ENCODE results near the gene UBR3.

Gene UBR3

DNA sequence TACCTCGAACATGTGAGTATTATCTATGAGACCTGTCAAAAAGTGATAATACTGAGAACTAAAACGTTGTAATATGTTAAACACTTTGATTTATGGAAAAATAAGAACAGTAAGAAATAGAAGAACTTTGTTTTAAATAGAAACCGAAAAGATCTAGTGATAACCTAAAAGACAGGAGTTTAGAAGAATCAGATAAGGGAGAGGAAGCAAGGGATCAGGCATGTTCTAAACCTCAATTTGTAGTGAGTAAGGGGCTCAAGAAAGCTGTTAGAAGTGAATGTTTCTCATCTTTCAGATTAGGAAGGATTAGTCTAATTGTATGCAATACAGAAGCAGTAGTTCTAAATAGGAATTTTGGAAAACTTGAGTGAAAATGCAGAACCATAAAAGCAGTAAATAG, 182.0 kb downstream of the UBR3 start:
- DNase-seq = no peak

DNA sequence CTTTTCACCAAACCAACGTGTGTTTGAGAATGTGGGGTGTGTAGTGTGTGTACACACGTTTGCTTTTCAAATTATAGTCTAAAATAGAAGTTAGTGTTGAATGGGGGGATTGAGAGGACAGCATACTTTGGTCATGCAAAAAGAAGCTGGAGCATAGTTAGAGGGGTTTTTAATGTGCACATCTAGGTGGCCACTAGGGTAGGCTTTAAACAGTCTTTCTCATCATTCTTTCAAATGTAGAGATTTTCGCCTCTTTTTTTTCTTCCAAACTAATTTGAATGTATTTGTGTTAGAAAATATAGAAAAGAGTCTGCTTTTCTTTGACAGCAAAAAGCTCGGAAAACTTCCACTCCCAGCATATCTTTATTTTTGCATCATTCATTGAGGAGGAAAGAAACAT, 185.5 kb downstream of the UBR3 start:
- no peak for DNase-seq

DNA sequence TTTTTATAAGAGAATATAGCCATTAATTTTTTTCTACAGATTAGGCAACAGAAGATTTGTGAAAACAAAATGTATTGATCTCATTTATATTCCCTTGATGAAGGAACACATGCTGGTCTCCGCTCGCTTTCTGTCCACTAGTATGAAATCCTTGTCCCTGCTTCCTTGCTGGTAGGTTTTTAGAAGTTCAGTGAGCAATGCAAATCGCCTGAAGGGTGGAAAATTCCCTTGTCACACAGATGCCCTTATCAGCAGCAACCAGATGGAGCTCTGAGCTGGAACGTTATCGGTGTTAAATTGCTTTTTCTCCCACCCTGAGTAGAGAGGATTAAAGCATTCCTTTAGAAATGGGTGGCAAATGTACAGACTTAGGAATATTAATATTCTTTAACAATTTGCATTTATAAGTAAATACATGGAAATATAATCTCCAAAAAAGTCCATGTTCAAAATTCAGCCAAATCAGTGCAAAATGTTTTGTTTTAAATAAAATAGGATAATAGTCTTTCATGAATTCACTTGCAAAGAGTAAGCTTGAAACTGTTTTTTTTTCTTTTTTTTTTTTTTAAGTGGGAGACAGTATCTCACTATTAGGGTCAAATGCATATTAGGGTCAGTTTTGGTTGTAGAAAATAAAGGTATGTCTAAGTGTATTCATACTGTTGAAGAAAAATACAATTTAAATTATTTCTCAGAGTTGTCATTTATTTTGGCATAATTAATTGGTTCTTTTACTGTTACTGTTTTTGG, 186.7 kb downstream of the UBR3 start:
- DNase-seq = no peak

GRCh38 chr2:170014769-170015168, 187.5 kb downstream of the UBR3 start:
- no peak for DNase-seq

- no peak for DNase-seq
Measured at GRCh38 chr2:170017860-170018532, 190.7 kb downstream of the UBR3 start.

DNA sequence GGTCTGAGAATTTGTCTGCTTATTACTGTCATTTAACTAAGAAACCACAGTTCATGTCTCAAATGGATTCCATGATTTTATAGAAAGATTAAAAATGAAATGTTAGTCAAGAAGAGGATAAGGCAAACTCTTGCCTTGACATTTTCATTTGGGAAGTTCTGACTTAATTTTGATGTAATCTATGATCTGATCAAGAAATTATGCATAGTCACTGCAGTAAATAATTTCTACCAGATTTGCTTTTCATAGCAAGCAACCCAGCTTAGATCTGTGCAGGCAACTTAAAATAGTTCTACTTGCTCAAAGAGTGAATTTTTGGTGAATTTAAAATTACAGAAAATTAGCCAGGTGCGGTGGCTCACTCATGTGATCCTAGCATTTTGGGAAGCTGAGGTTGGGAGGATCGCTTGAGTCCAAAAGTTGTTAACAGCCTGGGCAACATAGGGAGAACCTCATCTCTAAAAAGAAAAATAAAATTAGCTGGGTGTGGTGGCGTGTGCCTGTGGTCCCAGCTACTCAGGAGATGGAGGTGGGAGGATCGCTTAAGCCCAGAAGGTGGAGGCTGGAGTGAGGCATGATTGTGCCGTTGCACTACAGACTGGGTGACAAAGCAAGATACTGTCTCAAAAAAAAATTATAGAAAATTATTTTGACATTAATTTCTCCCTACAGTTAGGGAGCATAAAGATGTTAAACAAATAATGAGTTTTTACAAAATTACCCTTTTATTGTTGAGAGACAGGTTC, 192.0 kb downstream of the UBR3 start:
- no peak for DNase-seq

DNA sequence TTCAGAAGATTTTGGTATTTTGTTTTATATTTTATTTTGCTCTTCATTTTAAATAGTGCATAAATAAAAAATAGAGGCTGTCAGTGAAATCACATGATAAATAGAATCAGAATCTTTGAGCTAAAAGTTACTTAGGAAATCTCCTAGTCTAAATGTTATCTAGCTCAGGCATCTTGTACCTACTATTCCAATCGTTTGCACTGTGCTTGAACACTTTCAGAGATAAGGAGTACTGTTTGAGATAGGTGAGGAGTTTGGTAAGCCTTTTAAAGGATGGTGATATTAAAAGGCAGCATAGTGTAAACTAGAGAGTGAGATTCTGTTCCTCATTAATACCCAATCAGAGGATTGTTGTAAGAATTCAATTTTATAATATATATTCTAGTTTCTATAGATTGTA, 193.5 kb downstream of the UBR3 start:
- DNase-seq = no peak

- no peak for DNase-seq
Measured at GRCh38 chr2:170022692-170023091, 195.4 kb downstream of the UBR3 start.

DNA sequence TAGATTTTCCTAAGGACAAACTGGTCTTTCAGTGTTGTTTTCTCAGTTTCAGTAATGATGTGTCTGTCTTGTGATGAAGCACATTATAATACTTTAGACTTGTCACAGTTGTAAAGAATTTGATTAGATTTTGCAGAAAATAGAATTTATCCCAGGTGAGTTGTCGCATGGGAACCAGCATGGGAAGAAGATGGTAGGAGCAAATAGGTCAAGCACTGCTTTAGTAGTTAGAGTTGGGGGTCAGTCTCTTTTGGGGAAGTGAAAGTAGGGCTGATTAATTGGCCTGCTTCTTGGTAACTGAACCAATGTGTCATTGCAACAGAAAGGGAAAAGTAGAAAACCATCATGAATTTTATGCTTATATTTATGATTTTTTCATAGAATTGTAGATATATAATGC, 197.5 kb downstream of the UBR3 start:
- no peak for DNase-seq

GRCh38 chr2:170025223-170025622, 198.0 kb downstream of the UBR3 start:
- DNase-seq = no peak

- no peak for DNase-seq
Measured at GRCh38 chr2:170026361-170026760, 199.1 kb downstream of the UBR3 start.

DNA sequence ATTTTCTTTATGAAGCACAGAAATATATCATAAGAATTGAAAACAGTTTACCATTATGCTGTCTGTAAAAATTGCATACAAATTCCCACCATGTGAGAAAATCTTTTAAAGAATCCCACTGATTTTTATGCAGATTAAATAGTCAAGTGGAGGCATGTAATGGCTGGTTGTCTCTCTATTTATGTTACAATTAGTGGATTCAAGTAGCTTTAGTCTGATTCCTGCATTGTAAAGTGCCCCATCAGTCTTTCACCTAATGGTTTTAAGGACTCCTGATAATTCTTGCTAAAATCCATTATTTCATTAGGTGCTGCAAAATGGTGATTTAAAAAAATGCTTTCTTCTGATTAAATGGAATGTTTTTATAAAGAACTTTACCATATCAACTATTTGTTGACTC, 202.3 kb downstream of the UBR3 start:
- DNase-seq = no peak

DNA sequence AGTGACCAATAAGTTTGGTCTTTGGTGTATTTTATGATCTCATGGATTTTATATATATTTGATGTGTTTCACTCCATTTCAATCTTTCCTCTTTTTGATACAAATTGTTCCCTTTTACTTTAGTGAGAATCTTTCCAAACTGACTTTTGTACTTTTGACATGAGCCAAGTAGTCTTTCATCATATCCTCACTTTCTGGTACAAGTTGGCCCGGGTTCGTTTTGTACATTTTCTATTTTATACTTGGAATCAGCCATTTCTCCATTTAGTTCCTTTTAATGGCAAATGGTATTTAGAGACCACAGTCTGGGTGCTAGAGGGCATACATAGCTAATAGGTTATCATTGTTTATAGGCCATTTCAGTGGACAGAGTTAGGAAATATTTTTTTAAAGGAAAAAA, 202.8 kb downstream of the UBR3 start:
- no peak for DNase-seq

GRCh38 chr2:170031288-170031687, 204.0 kb downstream of the UBR3 start:
- no peak for DNase-seq

DNA sequence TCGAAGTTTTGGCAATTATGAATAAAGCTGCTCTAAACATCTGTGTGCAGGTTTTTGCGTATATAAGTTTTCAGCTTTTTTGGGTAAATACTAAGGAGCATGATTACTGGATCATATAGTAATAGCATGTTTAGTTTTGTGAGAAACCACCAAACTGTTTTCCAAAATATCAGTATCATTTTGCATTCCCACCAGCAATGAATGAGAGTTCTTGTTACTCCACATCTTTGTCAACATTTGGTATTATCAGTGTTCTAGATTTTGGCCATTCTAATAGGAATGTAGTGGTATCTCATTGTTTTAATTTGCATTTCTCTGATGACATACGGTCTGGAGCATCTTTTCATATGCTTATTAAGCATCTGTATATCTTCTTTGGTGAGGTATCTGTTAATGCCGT, 207.3 kb downstream of the UBR3 start:
- no peak for DNase-seq

GRCh38 chr2:170038734-170039133, 211.5 kb downstream of the UBR3 start:
- DNase-seq = no peak

GRCh38 chr2:170039401-170040172, 212.3 kb downstream of the UBR3 start:
- no peak for DNase-seq

DNA sequence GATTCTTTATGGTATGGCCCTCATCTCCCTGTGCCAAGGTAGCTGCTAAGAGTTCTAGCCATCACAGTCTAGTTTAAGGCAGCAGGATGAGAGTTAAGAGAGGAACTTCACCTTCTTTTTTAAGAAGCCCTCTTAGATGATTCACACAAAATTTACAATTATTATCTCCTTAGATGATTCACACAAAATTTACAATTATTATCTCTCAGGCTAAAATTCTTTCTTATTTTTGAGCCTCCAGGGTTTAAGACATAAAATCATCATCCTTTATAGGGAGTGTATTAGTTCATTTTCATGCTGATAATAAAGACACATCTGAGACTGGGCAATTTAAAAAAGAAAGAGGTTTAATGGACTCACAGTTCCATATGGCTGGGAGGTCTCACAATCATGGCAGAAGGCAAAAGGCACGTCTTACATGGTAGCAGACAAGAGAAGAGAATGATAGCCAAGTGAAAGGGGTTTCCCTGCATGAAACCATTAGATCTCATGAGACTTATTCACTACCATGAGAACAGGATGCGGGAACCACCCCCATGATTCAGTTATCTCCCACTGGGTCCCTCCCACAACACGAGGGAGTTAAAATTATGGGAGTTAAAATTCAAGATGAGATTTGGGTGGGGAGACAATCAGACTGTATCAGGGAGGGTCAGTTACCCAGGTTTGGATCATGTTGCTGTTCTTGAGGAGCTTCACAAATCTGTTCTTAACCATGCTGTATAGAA, 217.7 kb downstream of the UBR3 start:
- no peak for DNase-seq

- no peak for DNase-seq
Measured at GRCh38 chr2:170047331-170048065, 220.2 kb downstream of the UBR3 start.

GRCh38 chr2:170052151-170052550, 224.9 kb downstream of the UBR3 start:
- DNase-seq = no peak

GRCh38 chr2:170054997-170055396, 227.7 kb downstream of the UBR3 start:
- no peak for DNase-seq

- DNase-seq = no peak
Measured at GRCh38 chr2:170056900-170057299, 229.6 kb downstream of the UBR3 start.

Data from activated effector memory CD4-positive, alpha-beta T cell treated with Interleukin-2 at 50 U/mL for 16 hours (primary cell).